ENCODE data around the gene CSF1. TPM values are rescaled to one million over a fixed set of nuclear protein-coding genes. Genes with fewer than 3 reads are reported as not detected.

The CSF1 gene
- total RNA-seq, 1 experiment from 2014 or later: 4.9 TPM

DNA sequence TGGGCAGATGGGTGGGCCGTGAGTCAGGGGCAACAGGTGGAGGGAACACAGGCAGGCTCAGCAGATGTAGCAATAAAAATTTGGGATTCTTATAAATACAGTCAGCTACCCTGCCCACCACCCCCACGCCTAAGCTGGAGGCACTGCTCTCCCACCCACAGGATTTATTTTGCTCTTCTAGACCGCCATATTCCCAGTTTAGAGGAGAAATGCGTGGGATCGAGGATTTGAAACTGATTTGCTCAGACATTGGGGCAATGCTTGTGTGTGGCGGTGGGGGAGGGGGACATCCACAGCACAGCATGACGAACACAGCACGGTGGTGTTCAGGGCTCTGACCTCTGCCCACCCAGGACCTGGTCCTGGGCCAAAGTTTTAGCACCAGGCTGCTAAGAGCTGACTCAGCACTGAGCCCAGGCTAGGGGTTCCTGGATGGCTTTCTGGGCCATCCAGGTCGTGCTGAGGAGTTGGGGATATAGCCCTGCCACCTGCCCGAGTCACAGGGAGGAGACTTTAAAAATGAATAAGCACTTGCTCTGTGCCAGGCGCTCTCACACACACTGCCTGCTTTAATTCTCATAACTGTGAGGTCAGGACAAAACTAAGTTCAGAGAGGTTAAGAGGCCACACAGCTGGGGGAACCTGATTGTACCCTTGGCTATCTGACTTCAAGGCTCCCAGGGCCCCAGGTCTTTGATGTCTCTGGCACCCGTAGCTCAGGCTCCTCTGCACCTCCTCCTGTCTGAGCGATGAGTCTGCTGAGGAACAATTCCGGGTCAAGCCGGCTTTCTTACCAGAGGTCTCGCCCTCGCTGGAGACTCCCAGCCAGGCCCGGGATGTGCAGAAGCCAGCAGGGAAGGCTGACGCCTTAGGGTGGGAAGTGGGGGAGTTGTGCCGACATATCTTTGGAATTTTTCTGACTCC is 29.4 kb upstream of the CSF1 start:
- ChIA-PET POLR2A (ENCODE audit: low non-redundant PET) (no interaction called here), CTCF (interaction anchor here (0.6 kb wide), 2 partner anchors 92 to 124 kb away, joined by 4 to 13 read pairs; no protein-coding TSS in a partner anchor)
- DNase-seq (ENCODE audit: low spot score): no peak
- TF ChIP-seq, protein P1, sequence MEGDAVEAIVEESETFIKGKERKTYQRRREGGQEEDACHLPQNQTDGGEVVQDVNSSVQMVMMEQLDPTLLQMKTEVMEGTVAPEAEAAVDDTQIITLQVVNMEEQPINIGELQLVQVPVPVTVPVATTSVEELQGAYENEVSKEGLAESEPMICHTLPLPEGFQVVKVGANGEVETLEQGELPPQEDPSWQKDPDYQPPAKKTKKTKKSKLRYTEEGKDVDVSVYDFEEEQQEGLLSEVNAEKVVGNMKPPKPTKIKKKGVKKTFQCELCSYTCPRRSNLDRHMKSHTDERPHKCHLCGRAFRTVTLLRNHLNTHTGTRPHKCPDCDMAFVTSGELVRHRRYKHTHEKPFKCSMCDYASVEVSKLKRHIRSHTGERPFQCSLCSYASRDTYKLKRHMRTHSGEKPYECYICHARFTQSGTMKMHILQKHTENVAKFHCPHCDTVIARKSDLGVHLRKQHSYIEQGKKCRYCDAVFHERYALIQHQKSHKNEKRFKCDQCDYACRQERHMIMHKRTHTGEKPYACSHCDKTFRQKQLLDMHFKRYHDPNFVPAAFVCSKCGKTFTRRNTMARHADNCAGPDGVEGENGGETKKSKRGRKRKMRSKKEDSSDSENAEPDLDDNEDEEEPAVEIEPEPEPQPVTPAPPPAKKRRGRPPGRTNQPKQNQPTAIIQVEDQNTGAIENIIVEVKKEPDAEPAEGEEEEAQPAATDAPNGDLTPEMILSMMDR (conservative IDR thresholded peaks at IDR 0.05; ENCODE audit: low read depth, low read length): no peak
- no peak for TF ChIP-seq EZH2 (IDR thresholded peaks at IDR 0.05; ENCODE audit: borderline replicate concordance, low read depth, low read length, poor library complexity, severe bottlenecking)
- intact Hi-C loops (cut with micrococcal nuclease; ENCODE audit: unreplicated experiment): no loop called here
- no TSS peak for BruUV-seq (replicated peaks)
- Histone ChIP-seq H3K9me3 (ENCODE audit: low read depth, low read length, poor library complexity, severe bottlenecking) (no peaks in the 10 kb centered on the region), H3K4me3 (ENCODE audit: low read depth, low read length, poor library complexity, severe bottlenecking) (no peak overlapping the region), H3K27me3 (replicated peaks; ENCODE audit: insufficient read depth, low read depth, low read length, poor library complexity) (no peaks in the 10 kb centered on the region), H3K27ac (ENCODE audit: low read depth, low read length, poor library complexity, severe bottlenecking) (no peak overlapping the region), H3K36me3 (ENCODE audit: insufficient read depth, low read length, poor library complexity, severe bottlenecking) (no peaks in the 10 kb centered on the region), H3K4me1 (ENCODE audit: insufficient read depth, low read length, poor library complexity, severe bottlenecking) (no peaks in the 10 kb centered on the region)

DNA sequence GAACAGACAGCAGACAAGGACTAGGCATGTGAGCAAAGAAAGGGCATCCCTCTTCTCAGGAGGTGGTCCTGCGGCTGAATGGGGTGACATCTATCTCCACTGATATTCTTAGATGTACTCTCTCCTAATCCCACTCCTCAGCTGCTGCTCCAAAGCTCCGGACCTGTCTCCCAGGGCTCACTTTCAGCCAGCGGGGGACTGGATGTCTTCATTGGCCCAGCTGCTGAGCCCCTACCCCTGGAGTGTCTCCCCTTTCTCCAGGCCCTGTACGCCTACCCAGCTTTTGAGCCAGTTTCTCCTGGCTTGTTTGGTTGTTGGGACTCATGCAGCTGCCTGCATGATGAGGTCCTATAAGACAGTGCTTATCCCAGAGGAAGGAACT is 28.8 kb upstream of the CSF1 start:
- H3K27ac ChIP-seq (ENCODE audit: low read depth, low read length, poor library complexity, severe bottlenecking): no peak overlapping the region
- POLR2A ChIA-PET (ENCODE audit: low non-redundant PET): no interaction called here
- intact Hi-C loops (cut with micrococcal nuclease; ENCODE audit: unreplicated experiment): no loop called here

DNA sequence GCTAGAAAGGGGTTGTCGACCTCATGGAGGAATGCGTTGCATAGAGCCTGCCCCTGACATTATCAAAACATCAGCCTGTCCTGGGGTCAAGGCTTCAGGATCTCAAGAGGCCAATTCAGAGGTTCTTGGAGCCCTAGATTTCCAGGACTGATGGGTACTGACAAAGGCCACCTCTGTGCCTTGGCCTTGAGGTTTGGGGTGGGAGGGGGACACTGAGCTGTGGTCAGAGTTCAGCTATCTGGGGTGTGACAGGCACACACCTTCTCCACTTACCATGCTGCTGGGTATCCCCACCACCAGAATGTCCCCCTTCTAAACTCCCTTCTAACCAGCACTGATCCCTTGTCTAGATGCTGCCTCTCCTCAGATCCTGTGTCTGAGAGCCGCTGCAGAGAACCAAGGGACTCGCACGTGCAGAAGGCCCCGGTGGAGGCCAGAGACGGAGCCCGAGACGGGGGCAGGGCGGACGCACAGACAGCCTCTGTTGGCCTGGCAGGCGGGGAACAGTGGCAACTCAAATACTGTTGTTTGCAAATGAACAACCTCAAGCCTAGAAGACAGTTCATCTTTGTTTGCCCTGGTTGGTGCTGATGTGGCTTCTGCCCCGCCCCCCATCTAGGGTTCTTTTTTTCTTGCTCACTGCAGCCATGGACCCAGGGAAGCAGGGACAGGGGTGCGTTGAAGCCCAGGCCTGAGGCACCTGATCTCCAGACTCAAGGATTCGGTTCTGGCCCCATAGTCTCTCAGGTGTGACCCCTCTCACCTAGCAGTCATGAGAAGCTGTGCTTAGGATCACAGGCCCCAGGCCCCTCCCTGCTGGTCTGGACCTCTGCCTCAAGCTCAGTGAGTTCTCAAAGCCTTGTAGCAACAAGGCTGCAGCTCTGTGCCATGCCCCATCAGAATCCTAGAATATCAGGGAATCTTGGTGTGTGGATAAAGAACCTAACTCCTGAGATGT is 28.1 kb upstream of the CSF1 start:
- no peaks in the 10 kb centered on the region for H3K4me1 ChIP-seq (ENCODE audit: insufficient read depth, low read length, poor library complexity, severe bottlenecking)
- intact Hi-C loops (cut with micrococcal nuclease; ENCODE audit: unreplicated experiment): no loop called here
- no peak for DNase-seq (ENCODE audit: low spot score)
- H3K9me3 ChIP-seq (ENCODE audit: low read depth, low read length, poor library complexity, severe bottlenecking): no peaks in the 10 kb centered on the region
- H3K27me3 ChIP-seq (replicated peaks; ENCODE audit: insufficient read depth, low read depth, low read length, poor library complexity): no peaks in the 10 kb centered on the region
- H3K4me3 ChIP-seq (ENCODE audit: low read depth, low read length, poor library complexity, severe bottlenecking): no peak overlapping the region
- ChIA-PET POLR2A (ENCODE audit: low non-redundant PET) (no interaction called here), CTCF (no interaction called here)
- no peak for TF ChIP-seq EZH2 (IDR thresholded peaks at IDR 0.05; ENCODE audit: borderline replicate concordance, low read depth, low read length, poor library complexity, severe bottlenecking)
- TF ChIP-seq, protein P1 (conservative IDR thresholded peaks at IDR 0.05; ENCODE audit: low read depth, low read length): no peak
- H3K36me3 ChIP-seq (ENCODE audit: insufficient read depth, low read length, poor library complexity, severe bottlenecking): no peaks in the 10 kb centered on the region
- no peak overlapping the region for H3K27ac ChIP-seq (ENCODE audit: low read depth, low read length, poor library complexity, severe bottlenecking)
- no TSS peak for BruUV-seq (replicated peaks)

More for the DNA sequence above, 28.8 kb upstream of the CSF1 start:
- no peak for DNase-seq (ENCODE audit: low spot score)
- CTCF ChIA-PET: no interaction called here
- Histone ChIP-seq H3K9me3 (ENCODE audit: low read depth, low read length, poor library complexity, severe bottlenecking) (no peaks in the 10 kb centered on the region), H3K4me1 (ENCODE audit: insufficient read depth, low read length, poor library complexity, severe bottlenecking) (no peaks in the 10 kb centered on the region), H3K27me3 (replicated peaks; ENCODE audit: insufficient read depth, low read depth, low read length, poor library complexity) (no peaks in the 10 kb centered on the region), H3K4me3 (ENCODE audit: low read depth, low read length, poor library complexity, severe bottlenecking) (no peak overlapping the region), H3K36me3 (ENCODE audit: insufficient read depth, low read length, poor library complexity, severe bottlenecking) (no peaks in the 10 kb centered on the region)
- BruUV-seq (replicated peaks): no TSS peak
- TF ChIP-seq, protein P1 (conservative IDR thresholded peaks at IDR 0.05; ENCODE audit: low read depth, low read length): no peak
- no peak for TF ChIP-seq EZH2 (IDR thresholded peaks at IDR 0.05; ENCODE audit: borderline replicate concordance, low read depth, low read length, poor library complexity, severe bottlenecking)

Data from A673 (cell line).